Posterior cingulate gyrus (tissue), 11 donors: ENCODE results near the gene ABL2.

ENCODE experiments used
- DNase-seq, 10 donors: peaks; one replicate each; pipeline versions ENCODE4 v3.0.0 to v3.0.0-alpha.2; 2020 to 2021; ENCODE audit warnings: mixed read lengths in 3 of 10
- intact Hi-C: fragments of 100-400 bp; cut with DNase I; formaldehyde crosslinking; loops from one replicate; pipeline ENCODE4 v1.15.1; 2023

Gene ABL2

DNA sequence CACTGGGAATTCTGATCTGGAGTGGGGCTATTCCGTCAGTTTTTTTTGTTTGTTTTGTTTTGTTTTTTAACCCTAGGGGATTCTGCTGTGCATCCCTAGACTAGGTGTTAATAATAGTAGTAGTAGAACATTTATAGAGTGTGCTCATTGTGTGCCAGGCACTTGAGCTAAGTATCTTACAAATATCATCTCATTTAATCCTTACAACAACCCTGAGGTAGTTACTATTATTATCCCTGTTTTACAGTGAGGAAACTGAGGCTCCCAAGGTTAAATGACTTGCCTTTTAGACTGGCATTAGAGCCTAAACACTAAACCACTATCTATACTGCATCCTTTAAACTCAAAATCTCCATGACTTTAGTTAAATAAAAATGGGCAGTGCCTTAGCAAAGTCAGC is 125.5 kb downstream of the ABL2 start:
- DNase-seq = no peak
- intact Hi-C loops = no loop called here

DNA sequence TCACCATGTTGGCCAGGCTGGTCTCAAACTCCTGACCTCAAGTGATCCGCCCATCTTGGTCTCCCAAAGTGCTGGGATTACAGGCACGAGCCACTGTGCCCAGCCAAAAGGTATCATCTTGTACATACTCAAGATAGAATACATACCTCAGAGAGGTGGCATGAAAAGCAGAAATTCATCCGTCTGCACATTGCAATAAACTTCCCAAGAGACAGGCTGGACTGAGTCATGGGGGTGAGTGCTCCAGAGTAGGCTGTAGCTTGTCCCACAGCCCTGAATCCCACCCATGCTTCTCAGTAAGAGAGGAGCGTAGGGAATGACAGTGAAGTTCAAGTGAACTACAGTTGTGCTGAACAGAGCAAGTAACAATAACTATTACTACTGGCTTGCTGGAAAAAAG is 127.9 kb downstream of the ABL2 start:
- intact Hi-C loops = no loop called here
- DNase-seq = no peak

DNA sequence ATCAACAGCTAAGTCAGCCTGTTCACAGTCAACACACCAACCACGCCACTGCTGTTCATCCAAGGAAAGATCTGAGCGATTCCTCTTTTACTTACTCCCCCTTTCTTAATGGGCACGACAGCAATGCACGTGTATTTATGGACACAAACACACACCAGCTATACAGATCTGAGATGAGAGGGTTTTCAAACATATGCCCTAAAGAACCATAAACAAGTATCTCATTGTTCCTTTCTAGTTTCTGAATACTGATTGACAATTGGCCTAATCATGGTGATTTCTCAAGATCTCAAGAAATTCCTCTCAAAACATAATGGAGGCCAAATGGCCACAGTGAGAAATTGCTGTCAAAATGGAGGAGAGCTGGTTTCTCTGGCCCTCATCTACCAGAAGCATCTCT is 129.6 kb downstream of the ABL2 start:
- intact Hi-C loops = no loop called here
- no peak for DNase-seq

DNA sequence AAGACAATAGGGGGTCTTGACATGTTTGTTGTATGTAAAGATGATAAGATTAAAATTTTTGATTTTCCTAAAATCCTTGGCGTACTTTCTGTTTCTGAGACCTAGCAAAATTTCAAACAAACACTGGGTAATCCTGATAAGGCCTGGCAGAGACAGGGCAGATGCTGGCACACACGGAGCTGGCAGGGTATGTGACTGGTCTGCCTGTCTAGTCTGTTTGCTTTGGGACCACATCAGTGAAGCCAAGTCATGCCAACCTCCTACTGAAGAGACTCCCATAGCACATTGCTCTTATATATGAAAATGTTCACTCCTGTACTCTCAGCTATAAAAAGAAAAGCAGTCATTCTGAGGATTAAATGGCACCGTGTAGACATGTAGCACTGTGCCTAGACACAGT is 133.6 kb downstream of the ABL2 start:
- DNase-seq = no peak
- intact Hi-C loops = no loop called here

DNA sequence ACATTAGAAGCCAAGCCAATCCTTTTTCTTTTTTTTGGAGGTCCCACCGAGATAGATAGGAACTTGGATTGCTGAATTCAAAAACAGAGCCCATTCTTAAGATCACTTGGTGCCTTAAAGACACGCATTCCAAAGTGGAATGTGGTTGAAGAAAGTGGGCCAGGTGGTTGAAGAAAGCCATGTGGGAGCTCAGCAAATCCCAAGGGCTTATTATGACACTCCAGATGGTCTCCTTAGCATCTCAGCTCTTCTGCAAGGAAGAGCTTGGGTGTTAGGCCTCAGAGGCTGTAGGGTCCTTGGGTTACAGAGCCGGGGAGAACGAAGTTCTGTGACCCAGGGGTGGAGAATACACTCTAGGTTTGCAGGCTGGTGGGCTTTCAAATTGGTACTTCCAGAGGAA is 134.1 kb downstream of the ABL2 start:
- intact Hi-C loops = no loop called here
- no peak for DNase-seq

GRCh38 chr1:179094818-179095217 is 134.7 kb downstream of the ABL2 start:
- intact Hi-C loops = no loop called here
- DNase-seq = no peak

DNA sequence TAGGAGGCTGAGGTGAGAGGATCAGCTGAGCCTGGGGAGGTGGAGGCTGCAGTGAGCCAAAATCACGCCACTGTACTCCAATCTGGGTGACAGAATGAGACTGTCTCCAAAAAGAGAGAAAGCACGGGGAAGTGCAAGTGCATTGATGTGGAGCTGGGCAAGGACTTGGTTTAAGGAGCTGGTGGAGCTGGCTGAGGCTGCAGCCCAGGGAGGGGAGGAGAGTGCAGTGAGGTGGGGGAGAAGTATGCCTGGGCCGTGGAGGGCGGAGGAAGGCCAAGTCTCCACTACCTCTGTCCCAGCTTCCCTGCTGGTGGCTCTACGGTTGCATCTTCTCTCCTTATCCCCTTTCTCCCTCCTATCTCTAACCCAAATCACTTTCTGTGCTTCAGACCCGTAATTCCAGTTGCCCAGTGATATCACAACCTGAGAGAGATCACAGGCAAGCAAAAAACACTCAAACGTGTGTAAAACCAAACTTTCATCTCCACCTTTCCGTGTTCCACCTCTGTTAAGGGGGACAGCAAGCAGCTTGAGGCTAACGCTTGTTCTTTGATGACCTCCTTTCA is 136.5 kb downstream of the ABL2 start:
- DNase-seq = no peak
- intact Hi-C loops = no loop called here

DNA sequence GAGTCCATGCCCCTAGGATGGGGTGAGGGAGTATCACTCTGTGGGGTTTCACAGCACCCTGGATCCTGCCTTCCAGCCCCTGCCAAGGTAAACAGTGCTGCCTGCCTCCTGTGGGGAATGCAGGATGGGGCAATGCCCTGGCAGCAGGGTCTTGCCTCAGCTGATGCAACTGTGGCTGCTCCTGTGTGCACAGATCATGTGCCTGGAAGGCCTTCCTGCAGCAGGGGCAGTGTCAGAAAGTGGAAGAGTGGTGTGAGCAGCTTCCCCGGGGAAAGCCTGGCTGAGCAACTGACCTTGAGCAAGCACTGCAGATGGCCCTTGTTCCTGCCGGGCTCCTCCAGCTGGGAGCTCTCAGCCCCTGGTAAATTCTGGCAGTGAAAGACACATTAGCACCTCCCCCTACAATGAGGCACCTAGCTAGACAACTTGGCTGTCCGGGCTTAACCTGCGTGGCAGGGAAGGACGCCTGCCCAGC is 137.7 kb downstream of the ABL2 start:
- DNase-seq = no peak
- intact Hi-C loops = no loop called here

GRCh38 chr1:179090923-179091322 is 138.6 kb downstream of the ABL2 start:
- DNase-seq = no peak
- intact Hi-C loops = no loop called here

- peak in 4 of 10 donors; percentile 26 to 89 (median 66) for DNase-seq
- intact Hi-C loops = no loop called here
These were observed 139.0 kb downstream of the ABL2 start for GRCh38 chr1:179090522-179090921.

DNA sequence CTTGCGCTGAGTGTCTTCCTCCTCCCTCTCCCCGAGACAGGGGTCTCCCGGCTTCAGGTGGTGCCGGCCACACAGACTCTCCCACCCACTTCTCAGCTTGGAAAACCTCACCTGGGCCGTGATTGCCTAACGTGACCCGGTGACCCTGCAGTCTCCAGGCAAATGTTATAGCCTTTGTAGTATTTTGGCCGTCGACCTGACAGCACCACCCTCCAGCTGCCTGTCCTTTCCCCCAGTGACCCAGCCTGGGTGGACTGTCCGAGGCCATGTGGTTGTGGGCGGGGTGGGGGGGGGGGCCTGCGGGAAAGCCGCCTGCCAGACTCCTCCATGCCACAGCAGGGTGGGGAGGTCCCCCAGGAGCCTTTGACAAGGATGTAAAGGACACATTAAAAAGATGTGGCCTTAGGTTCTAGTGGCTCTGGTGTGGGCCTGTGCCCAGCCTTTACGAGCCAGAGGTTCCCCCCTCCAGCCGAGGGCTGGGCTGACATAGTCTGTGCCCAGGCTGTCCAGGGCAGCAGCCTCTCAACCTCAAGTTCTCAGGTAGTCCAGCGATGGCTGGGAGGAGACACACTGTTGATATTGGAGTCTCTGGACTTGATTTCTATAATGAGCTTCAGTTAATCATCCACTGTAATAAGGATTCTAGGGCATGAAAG is 139.5 kb downstream of the ABL2 start:
- no peak for DNase-seq
- intact Hi-C loops = loop anchor here (10.0 kb wide), 1 partner anchor 135 kb away; the partner anchor contains the start of gene ABL2

DNA sequence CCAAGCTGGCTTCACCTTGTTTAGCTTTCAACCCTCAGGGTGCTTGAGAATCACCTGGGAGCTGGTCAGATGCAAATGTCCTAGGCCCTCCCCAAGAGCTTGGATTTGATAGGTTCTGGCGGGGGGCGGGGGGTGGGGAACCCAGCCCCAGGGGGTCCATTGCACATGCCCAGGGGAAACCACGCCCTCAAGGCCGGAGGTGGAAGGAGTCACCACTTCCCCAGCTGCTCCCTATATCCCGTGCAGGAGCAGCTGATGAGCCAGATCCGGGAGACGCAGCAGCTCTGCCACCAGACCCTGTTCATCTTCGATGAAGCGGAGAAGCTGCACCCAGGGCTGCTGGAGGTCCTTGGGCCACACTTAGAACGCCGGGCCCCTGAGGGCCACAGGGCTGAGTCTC is 141.8 kb downstream of the ABL2 start:
- intact Hi-C loops = loop anchor here (10.0 kb wide), 1 partner anchor 137 kb away; the partner anchor contains the start of gene ABL2
- no peak for DNase-seq

DNA sequence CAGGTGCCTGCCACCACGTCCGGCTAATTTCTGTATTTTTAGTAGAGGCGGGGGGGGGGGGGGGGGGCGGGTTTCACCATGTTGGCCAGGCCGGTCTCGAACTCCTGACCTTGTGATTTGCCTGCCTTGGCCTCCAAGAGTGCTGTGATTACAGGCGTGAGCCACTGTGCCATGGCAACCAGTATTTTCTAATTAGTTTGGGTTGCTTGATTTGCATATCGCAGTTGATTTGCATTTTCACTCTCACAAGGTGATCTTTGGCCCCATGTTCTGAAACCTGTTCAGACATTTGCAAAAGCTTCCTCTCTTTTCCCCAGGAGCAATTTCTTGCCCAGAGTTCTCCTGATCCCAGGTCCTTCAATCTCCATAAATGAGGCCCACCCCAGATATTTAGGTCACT is 145.9 kb downstream of the ABL2 start:
- intact Hi-C loops = loop anchor here (2.0 to 10.0 kb wide), 2 partner anchors 141 to 209 kb away; partner anchors contain the start of genes ABL2 and SOAT1
- DNase-seq = no peak

DNA sequence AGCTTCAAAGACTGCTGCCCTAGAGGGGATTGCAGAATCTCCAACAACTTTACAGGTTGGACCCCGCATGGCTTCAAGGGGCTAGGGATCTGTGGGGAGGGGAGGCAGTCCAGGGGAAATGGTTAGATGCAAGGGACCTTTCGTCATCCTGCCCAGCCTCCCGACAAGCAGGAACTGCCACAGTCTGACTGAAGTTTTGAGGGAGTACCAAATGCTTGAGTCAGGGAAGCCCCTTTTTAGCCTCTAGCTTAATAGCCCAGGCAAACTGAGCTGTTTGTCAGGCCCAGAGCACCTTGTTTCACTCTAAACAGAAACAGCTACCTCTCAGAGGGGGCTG is 146.5 kb downstream of the ABL2 start:
- intact Hi-C loops = loop anchor here (2.0 to 10.0 kb wide), 2 partner anchors 142 to 210 kb away; partner anchors contain the start of genes ABL2 and SOAT1
- DNase-seq = no peak

DNA sequence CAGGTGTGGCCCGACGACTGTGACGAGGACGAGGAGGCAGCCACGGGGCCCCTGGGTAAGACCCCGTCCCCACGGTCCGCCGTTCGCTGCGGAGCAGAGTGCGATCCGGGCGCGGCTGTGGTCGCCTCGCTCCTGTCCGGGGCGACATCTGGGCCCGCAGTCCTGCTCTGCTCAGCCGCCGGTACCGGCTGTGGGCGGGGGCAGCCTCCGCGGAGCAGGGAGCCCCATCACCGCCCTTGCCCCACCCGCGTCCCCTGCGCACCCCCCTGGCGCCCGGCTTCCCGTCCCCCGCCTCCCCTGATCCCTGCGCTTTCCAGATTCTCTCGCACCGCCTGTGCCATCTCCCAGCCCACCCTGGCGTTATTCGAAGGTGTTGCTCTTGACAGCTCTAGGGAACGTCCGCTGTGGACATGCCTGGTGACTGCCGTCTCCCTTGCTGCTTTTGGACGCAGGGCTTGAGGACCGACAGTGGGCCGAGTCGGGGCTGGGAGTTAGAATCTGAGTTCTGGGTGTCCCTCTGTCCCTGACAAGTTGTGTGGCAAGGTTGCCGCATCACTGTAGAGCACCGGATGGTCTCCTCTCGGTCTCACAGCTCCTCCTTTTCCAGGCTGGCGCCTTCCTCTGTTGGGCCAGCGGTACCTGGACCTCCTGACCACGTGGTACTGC is 147.0 kb downstream of the ABL2 start:
- intact Hi-C loops = loop anchor here (2.0 to 10.0 kb wide), 2 partner anchors 142 to 210 kb away; partner anchors contain the start of genes ABL2 and SOAT1
- peak in 5 of 10 donors; percentile 21 to 83 (median 26) for DNase-seq

DNA sequence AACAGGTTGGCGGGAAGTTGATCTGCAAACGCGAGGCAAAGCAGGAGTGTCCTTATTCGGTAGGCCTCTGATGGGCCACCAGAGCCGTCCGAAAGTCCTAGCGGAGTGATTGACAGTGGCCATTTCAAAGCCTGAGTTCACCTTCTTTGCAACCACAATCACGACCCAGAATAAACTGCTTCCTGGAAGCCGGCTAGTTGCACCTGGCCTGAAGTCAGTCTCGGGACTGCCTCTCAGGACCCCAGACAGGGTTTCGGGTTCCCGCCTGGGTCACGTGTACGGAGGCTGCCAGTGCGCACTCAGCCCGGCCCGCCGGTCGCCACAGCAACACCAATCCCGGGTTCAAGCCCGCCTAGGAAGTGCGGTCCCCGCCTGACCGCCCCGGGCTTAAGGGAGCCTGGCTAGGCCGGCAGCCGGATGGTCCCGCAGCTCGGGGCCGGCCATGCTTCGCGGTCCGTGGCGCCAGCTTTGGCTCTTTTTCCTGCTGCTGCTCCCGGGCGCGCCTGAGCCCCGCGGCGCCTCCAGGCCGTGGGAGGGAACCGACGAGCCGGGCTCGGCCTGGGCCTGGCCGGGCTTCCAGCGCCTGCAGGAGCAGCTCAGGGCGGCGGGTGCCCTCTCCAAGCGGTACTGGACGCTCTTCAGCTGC is 147.7 kb downstream of the ABL2 start, which contains the start of gene TOR3A:
TSS of gene TOR3A (plus strand) at position 384 of the 646 bp plus-strand sequence. CDS start at position 443, 59 bp downstream.
- intact Hi-C loops = loop anchor here (2.0 to 10.0 kb wide), 2 partner anchors 143 to 211 kb away; partner anchors contain the start of genes ABL2 and SOAT1
- peak; percentile 89 to 99 (median 92) for DNase-seq

GRCh38 chr1:179080866-179081686 is 148.4 kb downstream of the ABL2 start:
- no peak for DNase-seq
- intact Hi-C loops = loop anchor here (10.0 kb wide), 1 partner anchor 144 kb away; the partner anchor contains the start of gene ABL2

GRCh38 chr1:179079113-179079761 is 150.2 kb downstream of the ABL2 start:
- intact Hi-C loops = loop anchor here (1.0 to 10.0 kb wide), 2 partner anchors 54 to 290 kb away; partner anchors contain the start of gene FAM20B
- peak in 2 of 10 donors; percentile 31 to 44 for DNase-seq

GRCh38 chr1:179077396-179077795 is 152.1 kb downstream of the ABL2 start:
- intact Hi-C loops = loop anchor here (10.0 kb wide), 1 partner anchor 53 kb away; the partner anchor contains the start of gene FAM20B
- DNase-seq = no peak
